Endothelial cell of umbilical vein (primary cell): ENCODE results near the gene MAGI1. TPM values are rescaled to one million over a fixed set of nuclear protein-coding genes. Genes with fewer than 3 reads are reported as not detected.

ENCODE experiments used
- BruUV-seq: library from RNA; stranded (reverse); fragments of 400-500 nt; replicated peaks from 2 replicates; lab custom pipeline; 2021; lab: Mats Ljungman, UMichigan
- CTCF ChIA-PET: fragments of 300-600, 350-600 bp; sonication (Branson Sonifier 250); formaldehyde crosslinking; loops from one replicate; lab custom pipeline; 2021; ENCODE audit warnings: antibody characterized with exemption, inconsistent platforms; lab: Charles Lee
- POLR2A ChIA-PET: fragments of 300-600, 350-600 bp; sonication (Branson Sonifier 250); formaldehyde crosslinking; loops from one replicate; lab custom pipeline; 2021; ENCODE audit warnings: antibody characterized with exemption, inconsistent platforms; lab: Charles Lee
- DNase-seq: peaks from one replicate; pipeline ENCODE4 v3.0.0-alpha.2; 2011; ENCODE audit warnings: low read depth, low spot score
- FAIRE-seq: peaks from 2 replicates; lab custom pipeline; 2011; peaks lifted over from hg19 to GRCh38; lab: Jason Lieb, UNC
- H2AFZ ChIP-seq: 2 replicates; pipeline ENCODE4 v1.6.0; 2012; ENCODE audit warnings: low read depth, low read length, control low read depth, inconsistent platforms
- H3K27ac ChIP-seq: 2 replicates; pipeline ENCODE4 v1.5.1; 2011; ENCODE audit warnings: low read depth, mild to moderate bottlenecking, control low read depth, low read length, moderate library complexity; ENCODE audit not compliant: insufficient read depth
- H3K27me3 ChIP-seq, 2 experiments: 2 replicates each; pipeline versions ENCODE4 v1.6.0 to v1.6.1; 2011; ENCODE audit warnings: low read length in 2 of 2, mixed read lengths in 1 of 2; ENCODE audit not compliant: control insufficient read depth in 2 of 2, insufficient read depth in 2 of 2
- H3K36me3 ChIP-seq, 2 experiments: 2 replicates in 1 of 2; 3 replicates in 1 of 2; pipeline ENCODE4 v1.5.1; 2011; ENCODE audit warnings: low read length in 2 of 2, mild to moderate bottlenecking in 1 of 2, moderate library complexity in 1 of 2; ENCODE audit not compliant: control insufficient read depth in 2 of 2, insufficient read depth in 2 of 2; ENCODE audit errors: extremely low read depth in 1 of 2
- H3K4me1 ChIP-seq: 3 replicates; pipeline ENCODE4 v1.5.1; 2011; ENCODE audit warnings: mild to moderate bottlenecking, low read length; ENCODE audit not compliant: control insufficient read depth, insufficient read depth; ENCODE audit errors: extremely low read depth
- H3K4me2 ChIP-seq: 2 replicates; pipeline ENCODE4 v1.6.1; 2011; ENCODE audit warnings: low read length, control low read depth, mixed read lengths; ENCODE audit not compliant: insufficient read depth
- H3K4me3 ChIP-seq, 3 experiments: fragments of 200-600 bp in 1 of 3; sonication (generic), shearing (Covaris generic) in 1 of 3; replicated peaks in 1 of 3; 2 replicates each; pipeline ENCODE4 v1.5.1; 2011 to 2016; ENCODE audit warnings: control low read depth in 3 of 3, low read length in 3 of 3, mild to moderate bottlenecking in 2 of 3, inconsistent platforms in 1 of 3, low read depth in 1 of 3, moderate library complexity in 1 of 3; ENCODE audit not compliant: insufficient read depth in 1 of 3
- H3K79me2 ChIP-seq: 2 replicates; pipeline ENCODE4 v1.6.0; 2012; ENCODE audit warnings: low read length, inconsistent platforms; ENCODE audit not compliant: control insufficient read depth, insufficient read depth
- H3K9ac ChIP-seq: replicated peaks from 2 replicates; pipeline ENCODE3; 2011; ENCODE audit warnings: low read length, control low read depth; ENCODE audit not compliant: insufficient read depth; ENCODE audit errors: extremely low read depth
- H3K9me1 ChIP-seq: replicated peaks from 3 replicates; pipeline ENCODE4 v1.6.0; 2011; ENCODE audit warnings: mild to moderate bottlenecking, low read length; ENCODE audit not compliant: control insufficient read depth, insufficient read depth; ENCODE audit errors: extremely low read depth
- H3K9me3 ChIP-seq: replicated peaks from 2 replicates; pipeline ENCODE4 v1.5.1; 2012; ENCODE audit warnings: low read length, inconsistent platforms; ENCODE audit not compliant: control insufficient read depth, insufficient read depth
- H4K20me1 ChIP-seq: replicated peaks from 2 replicates; pipeline ENCODE3; 2011; ENCODE audit warnings: mild to moderate bottlenecking, low read length; ENCODE audit not compliant: control insufficient read depth, insufficient read depth; ENCODE audit errors: extremely low read depth
- CTCF ChIP-seq, 2 donors: IDR thresholded peaks; 1 replicate in 1 of 2; 2 replicates in 1 of 2; pipeline ENCODE4 v1.5.1; 2011; ENCODE audit warnings: low read length in 2 of 2, mild to moderate bottlenecking in 2 of 2, moderate library complexity in 2 of 2, control low read depth in 1 of 2, inconsistent platforms in 1 of 2, low read depth in 1 of 2; ENCODE audit not compliant: insufficient read depth in 1 of 2; ENCODE audit errors: extremely low read depth in 1 of 2
- EZH2 ChIP-seq: IDR thresholded peaks from 2 replicates; pipeline ENCODE4 v1.6.1; 2012; ENCODE audit warnings: borderline replicate concordance, low read depth, mild to moderate bottlenecking, moderate library complexity, low read length, inconsistent platforms; ENCODE audit not compliant: severe bottlenecking
- FOS ChIP-seq: IDR thresholded peaks from 2 replicates; pipeline ENCODE4 v1.6.1; 2011; ENCODE audit warnings: mild to moderate bottlenecking, low read length, moderate library complexity, borderline replicate concordance; ENCODE audit not compliant: insufficient read depth
- GATA2 ChIP-seq: IDR thresholded peaks from 2 replicates; pipeline ENCODE4 v1.7.0; 2011; ENCODE audit warnings: low read depth, mild to moderate bottlenecking, moderate library complexity, mixed read lengths, low read length; ENCODE audit not compliant: insufficient read length, insufficient read depth
- JUN ChIP-seq: IDR thresholded peaks from 2 replicates; pipeline ENCODE4 v1.6.1; 2011; ENCODE audit warnings: borderline replicate concordance, low read depth; ENCODE audit not compliant: insufficient read length, insufficient read depth
- MAX ChIP-seq: IDR thresholded peaks from 2 replicates; pipeline ENCODE4 v1.6.1; 2011; ENCODE audit not compliant: insufficient read depth, insufficient read length
- MYC ChIP-seq: IDR thresholded peaks from one replicate; pipeline ENCODE4 v1.6.1; 2011; ENCODE audit warnings: mild to moderate bottlenecking, low read depth, low read length
- POLR2A ChIP-seq: IDR thresholded peaks from 2 replicates; pipeline ENCODE4 v1.6.1; 2012; ENCODE audit warnings: low read depth, mild to moderate bottlenecking, control low read depth, low read length
- POLR2AphosphoS5 ChIP-seq: IDR thresholded peaks from 2 replicates; pipeline ENCODE4 v1.6.1; 2012; ENCODE audit warnings: low read depth, mild to moderate bottlenecking, control low read depth, low read length, moderate library complexity; ENCODE audit not compliant: insufficient read depth
- dilution Hi-C: fragments of 300-500 bp; cut with MboI; formaldehyde crosslinking; loops from one replicate; pipeline ENCODE4 v1.15.0; 2019; ENCODE audit warnings: low sequenced_read_pairs; ENCODE audit not compliant: extremely low pct_ligation_motif_present
- intact Hi-C: fragments of 100-400 bp; cut with micrococcal nuclease; formaldehyde crosslinking; loops from one replicate; pipeline ENCODE4 v1.10.0; 2022
- polyA plus RNA-seq, 4 experiments: library from polyadenylated mRNA; depleted of rRNA in 3 of 4; stranded (reverse) in 3 of 4; unstranded in 1 of 4; fragments of >200 nt; gene quantifications; 2 replicates each; pipeline versions ENCODE4 v1.2.1 to v1.2.3, GENCODE V29; 2011 to 2012; ENCODE audit warnings: missing spikeins in 1 of 4
- total RNA-seq: library from RNA; stranded (reverse); gene quantifications from 2 replicates; pipeline ENCODE4 v1.2.3, GENCODE V29; 2021

Gene MAGI1
- total and polyA plus RNA-seq, 2 donors (not counting 3 experiments of a cell fraction or from before 2014, with no cell fraction given) = 10.1 to 47.9 TPM

- no peak overlapping the region for H3K9ac ChIP-seq
- dilution Hi-C loops = no loop called here
- H4K20me1 ChIP-seq = peaks cover 5% of the 10 kb centered on the region
- no peak overlapping the region for H2AFZ ChIP-seq
- no peak overlapping the region for H3K4me3 ChIP-seq
- no peak for TF ChIP-seq FOS
- TF ChIP-seq POLR2A = no peak
- no peak for TF ChIP-seq MAX
- TF ChIP-seq JUN = no peak
- DNase-seq (no peak), FAIRE-seq (no peak)
- H3K79me2 ChIP-seq = no peaks in the 10 kb centered on the region
- H3K4me1 ChIP-seq = no peaks in the 10 kb centered on the region
- no peaks in the 10 kb centered on the region for H3K9me3 ChIP-seq
- no peak overlapping the region for H3K4me2 ChIP-seq
- H3K27ac ChIP-seq = no peak overlapping the region
- H3K27me3 ChIP-seq = no peaks in the 10 kb centered on the region
- POLR2A ChIA-PET = no interaction called here
- intact Hi-C loops = no loop called here
- no peaks in the 10 kb centered on the region for H3K9me1 ChIP-seq
- no TSS peak for BruUV-seq
- CTCF ChIA-PET = interaction anchor here (1.0 kb wide), 1 partner anchor 8 kb away, joined by 3 read pairs; no protein-coding TSS in a partner anchor
- no peaks in the 10 kb centered on the region for H3K36me3 ChIP-seq
Observed at GRCh38 chr3:65924762-65925161, 114.0 kb downstream of the MAGI1 start.

GRCh38 chr3:65922441-65922840, 116.3 kb downstream of the MAGI1 start:
- no TSS peak for BruUV-seq
- Histone ChIP-seq H4K20me1 (peaks cover 2% of the 10 kb centered on the region), H3K4me2 (no peak overlapping the region), H3K9me1 (no peaks in the 10 kb centered on the region), H3K36me3 (no peaks in the 10 kb centered on the region), H3K9me3 (no peaks in the 10 kb centered on the region), H3K27me3 (no peaks in the 10 kb centered on the region), H2AFZ (no peak overlapping the region), H3K4me3 (no peak overlapping the region), H3K79me2 (no peaks in the 10 kb centered on the region), H3K9ac (no peak overlapping the region), H3K4me1 (no peaks in the 10 kb centered on the region), H3K27ac (no peak overlapping the region)
- TF ChIP-seq POLR2AphosphoS5 = no peak
- TF ChIP-seq CTCF (IDR thresholded peaks at IDR 0.05; ENCODE audit: extremely low read depth in 1 of 2, insufficient read depth in 1 of 2, low read depth in 1 of 2, low read length in 2 of 2) = no peak
- TF ChIP-seq MAX = no peak
- TF ChIP-seq POLR2A = no peak
- no peak for TF ChIP-seq JUN
- TF ChIP-seq FOS = no peak
- TF ChIP-seq GATA2 = no peak
- no peak for TF ChIP-seq EZH2
- TF ChIP-seq MYC = no peak
- FAIRE-seq = no peak
- dilution Hi-C loops (no loop called here), intact Hi-C loops (no loop called here)
- DNase-seq = no peak
- CTCF ChIA-PET = no interaction called here
- POLR2A ChIA-PET = no interaction called here
